H1 (cell line): ENCODE measurements around the gene ATG7.

Experiments used
- CBX5 ChIP-seq: fragments of 300-800, 300-1000 bp; sonication (generic); IDR thresholded peaks from 2 replicates; pipeline ENCODE4 v1.7.1; 2016; ENCODE audit warnings: antibody characterized with exemption, low read length, low read depth
- EGR1 ChIP-seq: IDR thresholded peaks from 2 replicates; pipeline ENCODE4 v1.6.1; 2011; ENCODE audit warnings: low read depth, low read length, borderline replicate concordance
- EP300 ChIP-seq, 2 experiments: IDR thresholded peaks; 1 replicate in 1 of 2; 2 replicates in 1 of 2; pipeline ENCODE4 v1.6.1; 2011 to 2012; ENCODE audit warnings: low read depth in 2 of 2, low read length in 2 of 2, mild to moderate bottlenecking in 2 of 2, borderline replicate concordance in 1 of 2, inconsistent platforms in 1 of 2, moderate library complexity in 1 of 2
- EZH2 ChIP-seq: fragments of 200-600 bp; sonication (generic); IDR thresholded peaks from 2 replicates; pipeline ENCODE4 v1.7.1; 2012; ENCODE audit warnings: low read depth, mild to moderate bottlenecking, moderate library complexity, low read length, inconsistent platforms; ENCODE audit not compliant: severe bottlenecking
- FOSL1 ChIP-seq: IDR thresholded peaks from 2 replicates; pipeline ENCODE4 v1.6.1; 2011; ENCODE audit warnings: mild to moderate bottlenecking, low read depth, low read length, moderate library complexity; ENCODE audit not compliant: insufficient read depth
- POLR2AphosphoS5 ChIP-seq: IDR thresholded peaks from 2 replicates; pipeline ENCODE4 v1.6.1; 2011; ENCODE audit warnings: low read depth, low read length
- POU5F1 ChIP-seq: IDR thresholded peaks from 2 replicates; pipeline ENCODE4 v1.6.1; 2011; ENCODE audit warnings: low read depth, mild to moderate bottlenecking, low read length, moderate library complexity
- RFX5 ChIP-seq: IDR thresholded peaks from 2 replicates; pipeline ENCODE4 v1.6.1; 2011; ENCODE audit warnings: low read depth, low read length, improper control_type of control experiment, borderline replicate concordance
- SP1 ChIP-seq: IDR thresholded peaks from 2 replicates; pipeline ENCODE4 v1.6.1; 2011; ENCODE audit warnings: low read depth, low read length
- SUZ12 ChIP-seq: fragments of 200-600 bp; sonication (generic); IDR thresholded peaks from 2 replicates; pipeline ENCODE4 v1.6.1; 2012; ENCODE audit warnings: mild to moderate bottlenecking, inconsistent platforms, low read length, moderate library complexity, mixed read lengths
- YY1 ChIP-seq: IDR thresholded peaks from 2 replicates; pipeline ENCODE4 v1.6.1; 2011; ENCODE audit warnings: low read depth, mild to moderate bottlenecking, low read length
- TF ChIP-seq, protein P1 (sequence below), 3 experiments: IDR thresholded peaks; 1 replicate in 2 of 3; 2 replicates in 1 of 3; pipeline versions ENCODE4 v1.5.1 to v1.6.1; 2011; ENCODE audit warnings: low read length in 3 of 3, mild to moderate bottlenecking in 3 of 3, inconsistent platforms in 2 of 3, low read depth in 1 of 3, moderate library complexity in 1 of 3; ENCODE audit not compliant: insufficient read depth in 1 of 3; ENCODE audit errors: control extremely low read depth in 1 of 3
- TF ChIP-seq, protein P2 (sequence below): IDR thresholded peaks from 2 replicates; pipeline ENCODE4 v1.6.1; 2012; ENCODE audit warnings: inconsistent platforms
- TF ChIP-seq, protein P3 (sequence below): IDR thresholded peaks from 2 replicates; pipeline ENCODE4 v1.6.1; 2011; ENCODE audit warnings: low read depth, mild to moderate bottlenecking, low read length; ENCODE audit not compliant: insufficient read depth

DNA sequence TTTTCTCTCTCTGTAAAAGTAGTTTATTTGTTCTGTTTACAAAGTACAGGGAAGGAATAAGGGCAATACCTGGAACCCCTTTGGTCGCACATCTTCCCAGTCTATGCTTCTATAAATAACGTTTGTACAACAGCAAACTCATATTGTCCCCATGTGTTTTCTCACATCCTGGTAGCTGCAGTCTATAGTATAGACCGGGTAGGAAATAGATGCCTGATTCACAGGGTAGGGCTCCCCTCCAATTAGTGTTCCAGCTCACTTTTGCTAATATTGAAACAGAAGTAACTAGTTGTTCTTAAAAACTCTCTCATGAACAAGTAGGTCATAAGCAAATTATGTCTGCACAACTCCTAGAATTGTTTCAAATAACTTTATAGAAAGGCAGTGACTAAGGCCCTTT is 17.7 kb downstream of the ATG7 start:
- TF ChIP-seq EP300 (IDR thresholded peaks at IDR 0.05; ENCODE audit: borderline replicate concordance in 1 of 2, low read depth in 2 of 2, low read length in 2 of 2): no peak
- TF ChIP-seq, protein P1, sequence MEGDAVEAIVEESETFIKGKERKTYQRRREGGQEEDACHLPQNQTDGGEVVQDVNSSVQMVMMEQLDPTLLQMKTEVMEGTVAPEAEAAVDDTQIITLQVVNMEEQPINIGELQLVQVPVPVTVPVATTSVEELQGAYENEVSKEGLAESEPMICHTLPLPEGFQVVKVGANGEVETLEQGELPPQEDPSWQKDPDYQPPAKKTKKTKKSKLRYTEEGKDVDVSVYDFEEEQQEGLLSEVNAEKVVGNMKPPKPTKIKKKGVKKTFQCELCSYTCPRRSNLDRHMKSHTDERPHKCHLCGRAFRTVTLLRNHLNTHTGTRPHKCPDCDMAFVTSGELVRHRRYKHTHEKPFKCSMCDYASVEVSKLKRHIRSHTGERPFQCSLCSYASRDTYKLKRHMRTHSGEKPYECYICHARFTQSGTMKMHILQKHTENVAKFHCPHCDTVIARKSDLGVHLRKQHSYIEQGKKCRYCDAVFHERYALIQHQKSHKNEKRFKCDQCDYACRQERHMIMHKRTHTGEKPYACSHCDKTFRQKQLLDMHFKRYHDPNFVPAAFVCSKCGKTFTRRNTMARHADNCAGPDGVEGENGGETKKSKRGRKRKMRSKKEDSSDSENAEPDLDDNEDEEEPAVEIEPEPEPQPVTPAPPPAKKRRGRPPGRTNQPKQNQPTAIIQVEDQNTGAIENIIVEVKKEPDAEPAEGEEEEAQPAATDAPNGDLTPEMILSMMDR (IDR thresholded peaks at IDR 0.05; ENCODE audit: control extremely low read depth in 1 of 3, insufficient read depth in 1 of 3, low read depth in 1 of 3, low read length in 3 of 3): no peak
- TF ChIP-seq EZH2: no peak
- TF ChIP-seq, protein P2, sequence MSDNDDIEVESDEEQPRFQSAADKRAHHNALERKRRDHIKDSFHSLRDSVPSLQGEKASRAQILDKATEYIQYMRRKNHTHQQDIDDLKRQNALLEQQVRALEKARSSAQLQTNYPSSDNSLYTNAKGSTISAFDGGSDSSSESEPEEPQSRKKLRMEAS: no peak
- no peak for TF ChIP-seq CBX5
- TF ChIP-seq RFX5: no peak
- TF ChIP-seq POLR2AphosphoS5: no peak
- TF ChIP-seq, protein P3, sequence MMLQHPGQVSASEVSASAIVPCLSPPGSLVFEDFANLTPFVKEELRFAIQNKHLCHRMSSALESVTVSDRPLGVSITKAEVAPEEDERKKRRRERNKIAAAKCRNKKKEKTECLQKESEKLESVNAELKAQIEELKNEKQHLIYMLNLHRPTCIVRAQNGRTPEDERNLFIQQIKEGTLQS: no peak
- TF ChIP-seq YY1: no peak
- no peak for TF ChIP-seq SP1
- TF ChIP-seq SUZ12: no peak
- TF ChIP-seq FOSL1: no peak
- TF ChIP-seq POU5F1: no peak
- no peak for TF ChIP-seq EGR1
